GM21526 (cell line): ENCODE results near the gene KLF15.

ENCODE experiments used
- ATAC-seq: cut with Tn5 transposase; IDR thresholded peaks from one replicate; pipeline ENCODE4 v1.9.1; 2021; ENCODE audit warnings: moderate library complexity; ENCODE audit not compliant: unreplicated experiment, low FRiP score

Gene KLF15

GRCh38 chr3:126389794-126390146 lies 32.6 kb upstream of the KLF15 start:
- no peak for ATAC-seq

DNA sequence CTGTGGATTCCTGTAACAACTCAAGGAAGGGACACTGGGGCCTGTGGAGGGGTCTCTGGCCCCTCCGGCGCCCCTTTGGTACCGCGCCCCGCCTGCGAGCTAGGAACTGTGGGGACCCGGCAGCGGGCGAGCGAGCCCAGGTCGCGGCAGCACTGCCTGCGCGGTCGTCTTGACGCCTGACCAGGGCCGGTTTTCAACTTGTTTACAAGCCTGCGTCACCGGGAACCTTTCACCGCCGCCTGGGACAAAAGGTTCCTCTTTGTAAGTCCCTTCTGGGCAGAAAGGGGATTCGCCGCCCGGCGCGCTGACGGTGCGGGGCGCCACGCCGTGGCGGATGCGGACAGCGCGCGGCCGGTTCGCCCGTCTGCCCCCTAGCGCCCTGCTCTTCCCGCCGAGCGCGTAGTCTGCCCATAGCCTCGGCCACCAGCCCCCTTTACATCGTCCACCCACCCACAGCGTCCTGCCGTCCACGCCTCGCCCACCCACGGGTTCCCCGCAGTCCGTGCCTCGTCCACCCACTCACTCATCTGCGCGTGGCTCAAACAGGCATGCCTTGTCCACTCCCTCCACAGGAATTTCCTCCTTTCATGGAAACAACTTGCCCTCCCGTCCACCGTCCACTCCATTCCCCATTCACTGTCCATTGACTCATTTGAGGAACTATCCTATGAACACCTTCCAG lies 32.0 kb upstream of the KLF15 start:
- ATAC-seq = peak; percentile 57

GRCh38 chr3:126381966-126382365 lies 24.8 kb upstream of the KLF15 start:
- no peak for ATAC-seq

DNA sequence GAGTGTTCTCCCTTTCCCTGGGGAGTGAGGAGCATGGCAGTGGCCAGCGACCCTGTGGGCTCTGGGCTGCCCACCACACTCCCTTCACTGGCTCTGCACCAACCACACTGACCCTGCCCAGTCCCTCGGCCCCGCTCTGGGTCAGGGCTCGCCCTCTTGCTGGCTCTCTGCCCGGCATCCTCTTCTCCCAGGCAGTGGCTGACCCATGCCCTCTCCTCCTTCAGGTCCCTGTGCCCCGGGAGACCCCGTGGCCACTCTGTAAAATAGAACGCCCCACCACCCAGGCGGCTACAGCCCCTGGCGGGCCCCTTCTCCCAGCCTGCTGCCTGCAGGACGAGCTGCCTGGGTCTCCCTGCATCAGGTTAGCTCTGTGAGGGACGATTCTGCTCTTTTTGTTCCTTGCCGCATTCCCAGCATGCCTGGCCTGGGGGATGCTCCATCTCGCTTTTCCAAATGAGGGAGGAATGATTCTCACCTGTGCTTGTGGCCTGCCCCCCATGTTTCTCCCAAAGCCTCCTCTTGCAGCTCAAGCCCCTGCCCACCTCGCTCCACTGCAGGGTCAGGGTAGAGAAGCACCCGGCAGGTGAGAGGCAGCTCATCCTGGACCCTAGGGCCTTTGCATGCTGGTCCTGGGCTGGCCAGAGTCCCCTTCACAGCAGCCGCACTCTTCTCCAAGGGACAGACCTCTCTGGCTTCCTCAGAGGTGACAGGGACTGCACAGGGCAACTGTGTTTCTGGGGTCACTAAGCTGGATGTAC lies 23.0 kb upstream of the KLF15 start:
- no peak for ATAC-seq

DNA sequence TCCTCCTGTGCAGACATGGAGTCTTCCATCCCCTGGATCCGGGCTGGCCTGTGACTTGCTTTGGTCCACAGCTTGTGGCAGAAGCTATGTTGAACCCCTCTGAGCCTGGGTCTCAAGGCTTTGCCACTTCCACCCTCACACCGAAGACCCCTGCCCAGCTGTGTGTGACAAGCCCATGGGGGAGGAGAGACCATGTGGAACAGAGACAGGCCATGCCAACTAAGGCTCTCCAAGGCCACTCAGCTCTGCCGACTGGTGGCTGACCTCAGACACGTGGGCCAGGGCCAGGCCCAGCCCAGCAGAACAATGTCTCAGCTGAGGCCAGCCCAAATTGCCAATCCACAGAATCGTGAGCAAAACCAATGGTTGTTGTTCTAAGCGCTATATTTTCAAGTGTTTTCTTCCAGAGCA lies 21.1 kb upstream of the KLF15 start:
- no peak for ATAC-seq

DNA sequence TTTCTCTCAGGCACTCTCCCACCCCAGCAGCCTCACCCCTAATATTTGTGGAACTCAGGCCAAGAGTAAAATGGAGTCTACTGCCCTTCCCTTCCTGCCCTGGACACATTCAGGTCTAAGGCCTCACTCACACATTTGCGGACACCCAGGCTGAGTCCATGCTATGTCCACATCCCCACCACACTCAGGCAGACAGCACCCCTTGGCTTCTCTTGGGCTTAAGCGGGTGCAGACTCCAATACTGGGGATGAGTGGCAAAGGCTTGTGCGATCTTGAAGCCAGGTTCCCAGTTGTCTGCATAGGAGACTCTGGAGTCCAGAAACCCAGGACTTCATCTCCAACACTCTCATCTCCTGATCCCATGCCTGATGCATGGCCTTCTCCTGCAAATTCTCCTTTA lies 20.0 kb upstream of the KLF15 start:
- no peak for ATAC-seq

DNA sequence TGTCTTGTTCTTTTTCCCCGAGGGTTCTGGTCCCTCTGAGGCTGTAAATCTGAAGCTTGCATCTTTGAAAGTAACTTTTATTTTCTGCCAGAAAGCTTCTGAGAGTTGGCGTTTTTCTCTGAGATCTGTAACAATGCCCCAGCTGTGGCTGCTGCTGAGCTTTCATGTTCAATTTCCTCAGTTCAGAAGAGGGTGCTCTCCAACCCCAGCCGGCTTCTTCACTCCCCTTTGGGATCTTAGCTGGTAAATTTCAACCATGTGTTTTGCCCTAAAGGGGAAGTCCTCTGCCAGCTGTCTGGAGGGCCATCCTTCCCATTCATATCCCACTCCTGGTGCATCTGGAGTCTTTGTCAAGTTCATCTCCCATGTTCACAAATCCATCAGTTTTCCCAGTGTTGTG lies 19.2 kb upstream of the KLF15 start:
- no peak for ATAC-seq

GRCh38 chr3:126375835-126376331 lies 18.7 kb upstream of the KLF15 start:
- no peak for ATAC-seq

- no peak for ATAC-seq
Measured at GRCh38 chr3:126373682-126374601, 16.7 kb upstream of the KLF15 start.

DNA sequence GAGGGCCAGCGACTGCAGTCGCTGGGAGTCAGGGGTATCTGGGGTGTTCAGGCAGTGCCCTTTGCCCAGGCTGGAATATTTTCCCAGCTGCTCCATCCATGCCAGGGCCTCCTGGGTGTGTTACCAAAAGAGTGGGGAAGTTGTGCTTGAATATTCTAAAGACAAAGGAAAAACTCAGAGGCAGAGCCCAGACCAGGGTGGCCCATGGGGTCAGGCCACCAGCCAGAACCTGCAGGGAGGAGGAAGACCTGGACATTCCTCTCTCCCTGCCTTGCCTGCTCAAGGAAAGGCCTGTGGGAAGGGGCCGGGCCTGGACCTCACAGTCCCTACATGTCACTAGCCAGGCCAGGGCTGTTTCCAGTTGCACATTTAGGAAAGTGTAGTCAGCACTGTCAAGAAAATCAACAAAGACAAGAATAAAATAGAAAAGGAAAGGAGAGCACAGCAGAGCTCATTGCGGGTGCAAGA lies 16.0 kb upstream of the KLF15 start:
- ATAC-seq = no peak

GRCh38 chr3:126372413-126373145 lies 15.4 kb upstream of the KLF15 start:
- ATAC-seq = no peak

GRCh38 chr3:126371096-126371705 lies 14.0 kb upstream of the KLF15 start:
- ATAC-seq = no peak

DNA sequence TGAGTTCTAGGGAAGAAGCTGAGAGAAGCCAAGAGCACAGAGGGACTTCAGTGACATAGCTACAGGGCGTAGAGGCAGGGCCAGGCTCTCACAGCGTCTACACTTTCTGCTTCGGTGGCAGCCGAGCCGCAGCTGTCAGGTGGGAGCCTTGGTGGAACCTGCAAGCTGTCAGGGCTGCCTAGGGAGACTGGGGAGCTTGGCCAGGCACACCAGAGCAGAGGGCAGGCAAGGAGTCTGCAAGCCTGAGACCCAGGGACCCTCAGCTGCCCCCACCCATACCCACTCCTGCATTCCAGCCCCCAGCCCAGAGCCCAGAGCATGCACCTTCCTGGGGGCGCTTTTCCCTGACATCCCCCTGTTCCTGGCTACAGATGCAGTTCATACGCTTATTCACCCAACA lies 13.4 kb upstream of the KLF15 start:
- no peak for ATAC-seq

DNA sequence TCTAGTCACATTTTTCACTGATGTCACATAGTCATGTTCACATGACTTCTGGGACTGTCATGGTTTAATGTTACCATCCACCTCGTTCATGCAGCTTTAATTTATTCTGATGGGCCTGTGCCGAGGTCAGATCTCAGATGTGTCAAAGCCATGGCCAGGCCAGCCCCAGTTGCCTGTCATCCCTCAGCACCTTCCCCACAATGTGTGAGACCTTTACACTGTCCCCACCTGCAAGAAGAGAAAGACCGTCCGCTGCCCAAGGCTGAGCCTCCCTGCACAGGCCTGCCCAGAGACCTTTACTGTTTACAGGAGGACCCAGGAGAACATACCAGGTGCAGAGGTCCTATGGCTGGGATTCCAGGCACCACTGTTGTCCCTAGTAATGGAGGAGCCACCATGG lies 12.8 kb upstream of the KLF15 start:
- ATAC-seq = no peak

DNA sequence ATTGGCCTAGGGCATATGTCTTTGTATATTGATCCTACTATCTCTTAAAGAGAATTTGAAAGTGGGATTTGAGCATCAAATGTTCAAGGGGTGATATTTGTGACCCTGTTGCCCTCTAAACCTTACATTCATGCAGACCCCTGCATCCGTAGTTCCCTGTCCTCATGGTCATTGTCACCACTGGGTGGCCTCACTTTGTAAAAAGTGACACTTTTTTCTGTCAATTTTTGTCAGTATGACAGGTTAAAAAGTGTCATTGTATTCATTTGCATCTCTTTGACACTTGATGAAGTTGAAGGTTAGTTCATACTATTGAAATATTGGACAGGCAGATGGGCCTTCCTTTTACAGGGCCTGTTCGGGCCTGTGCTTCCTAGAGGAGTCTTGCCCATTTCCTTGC lies 12.3 kb upstream of the KLF15 start:
- ATAC-seq = no peak

DNA sequence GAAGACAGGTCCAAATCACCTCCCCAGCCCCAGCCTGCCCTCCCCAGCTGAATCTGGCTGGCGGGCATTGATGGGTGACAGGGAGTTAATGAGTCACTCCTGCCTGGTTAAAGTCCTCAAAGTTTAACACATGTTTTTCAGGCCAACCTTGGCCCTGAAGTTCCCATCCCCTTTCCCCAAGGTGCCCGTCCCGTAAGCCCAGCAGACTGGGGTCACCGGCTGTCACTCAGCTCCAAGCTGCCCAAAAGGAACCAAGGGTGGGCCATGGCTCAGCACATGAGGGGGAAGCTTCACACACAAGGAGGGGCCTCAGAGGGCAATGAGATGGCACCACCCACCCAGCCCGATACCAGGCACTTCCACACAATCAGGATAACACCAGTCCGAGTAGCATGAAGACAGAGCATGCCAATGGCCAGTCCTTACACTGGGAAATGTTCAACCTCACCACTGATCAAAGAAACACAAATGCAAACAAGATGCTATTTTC lies 10.2 kb upstream of the KLF15 start:
- ATAC-seq = no peak

DNA sequence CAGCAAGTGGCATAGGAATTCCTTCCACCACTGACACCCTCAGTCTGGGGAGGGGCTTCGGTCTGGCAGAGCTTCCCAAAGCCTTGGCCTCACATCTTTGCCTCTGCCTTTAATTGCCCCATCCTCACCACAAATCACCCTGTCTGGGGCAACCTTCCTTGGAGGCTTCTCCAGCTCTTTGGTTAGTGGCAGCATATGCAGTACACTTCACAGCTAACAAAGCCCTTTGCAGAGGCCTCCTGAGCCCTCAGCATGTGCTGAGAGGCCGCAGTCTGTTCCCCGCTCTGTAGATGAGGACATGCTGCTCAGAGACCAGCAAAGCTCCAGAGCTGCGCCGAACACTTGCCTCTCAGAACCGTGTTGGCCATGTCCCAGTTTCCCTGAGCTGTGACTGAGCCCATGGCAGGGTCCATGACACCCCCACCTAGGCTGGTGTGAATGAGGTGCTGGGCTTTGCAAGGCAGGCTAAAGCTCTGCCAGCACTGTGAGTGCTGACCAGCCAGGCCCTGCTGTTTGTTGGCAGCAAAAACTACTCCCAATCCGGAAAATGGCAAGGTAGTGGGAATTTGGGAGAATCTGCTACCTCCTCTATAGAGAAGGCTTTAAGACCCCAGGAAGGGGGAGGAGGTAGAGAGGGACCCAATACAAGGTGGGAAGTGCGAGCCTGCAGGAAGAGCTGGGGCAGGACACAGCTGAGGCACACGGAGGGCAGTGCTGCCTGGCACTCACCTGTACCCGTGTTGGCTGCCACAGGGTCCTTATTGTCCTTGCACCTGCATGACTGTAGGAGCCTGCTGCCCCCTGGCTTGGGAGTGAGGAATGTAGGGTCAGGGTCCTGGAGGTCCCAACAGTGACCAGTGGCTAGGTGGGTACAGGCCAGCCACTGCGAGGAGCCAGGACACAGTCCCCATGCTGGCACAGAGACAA lies 8.4 kb upstream of the KLF15 start:
- no peak for ATAC-seq

GRCh38 chr3:126364731-126365301 lies 7.6 kb upstream of the KLF15 start:
- ATAC-seq = no peak
